Sigmoid colon (tissue), 3 donors: ENCODE data around the gene IGF2.

Experiments
- POLR2A ChIP-seq, 2 donors: fragments of 450-650 bp; IDR thresholded peaks; one replicate each; pipeline ENCODE4 v1.6.1; 2016; ENCODE audit warnings: antibody characterized with exemption in 2 of 2, mild to moderate bottlenecking in 2 of 2, moderate library complexity in 2 of 2
- TF ChIP-seq, protein P1 (sequence below), 4 experiments: fragments of 450-650 bp in 3 of 4; fragments of 200-600 bp in 1 of 4; IDR thresholded peaks; one replicate each; pipeline ENCODE4 v1.5.1; 2016 to 2019; ENCODE audit warnings: antibody characterized with exemption in 4 of 4, mild to moderate bottlenecking in 3 of 4, moderate library complexity in 2 of 4

- TF ChIP-seq POLR2A (IDR thresholded peaks at IDR 0.05) = no peak
- TF ChIP-seq, protein P1, sequence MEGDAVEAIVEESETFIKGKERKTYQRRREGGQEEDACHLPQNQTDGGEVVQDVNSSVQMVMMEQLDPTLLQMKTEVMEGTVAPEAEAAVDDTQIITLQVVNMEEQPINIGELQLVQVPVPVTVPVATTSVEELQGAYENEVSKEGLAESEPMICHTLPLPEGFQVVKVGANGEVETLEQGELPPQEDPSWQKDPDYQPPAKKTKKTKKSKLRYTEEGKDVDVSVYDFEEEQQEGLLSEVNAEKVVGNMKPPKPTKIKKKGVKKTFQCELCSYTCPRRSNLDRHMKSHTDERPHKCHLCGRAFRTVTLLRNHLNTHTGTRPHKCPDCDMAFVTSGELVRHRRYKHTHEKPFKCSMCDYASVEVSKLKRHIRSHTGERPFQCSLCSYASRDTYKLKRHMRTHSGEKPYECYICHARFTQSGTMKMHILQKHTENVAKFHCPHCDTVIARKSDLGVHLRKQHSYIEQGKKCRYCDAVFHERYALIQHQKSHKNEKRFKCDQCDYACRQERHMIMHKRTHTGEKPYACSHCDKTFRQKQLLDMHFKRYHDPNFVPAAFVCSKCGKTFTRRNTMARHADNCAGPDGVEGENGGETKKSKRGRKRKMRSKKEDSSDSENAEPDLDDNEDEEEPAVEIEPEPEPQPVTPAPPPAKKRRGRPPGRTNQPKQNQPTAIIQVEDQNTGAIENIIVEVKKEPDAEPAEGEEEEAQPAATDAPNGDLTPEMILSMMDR (IDR thresholded peaks at IDR 0.05) = no peak
Measured at GRCh38 chr11:2129308-2129698, 9.9 kb downstream of the IGF2 start.
